Hypothalamus (tissue), 51 donors: ENCODE data around the gene DAPK3.

Source experiments
- DNase-seq, 51 donors: peaks; one replicate each; lab custom pipeline; 2025; lab: John Stamatoyannopoulos, UW

DAPK3 gene

DNA sequence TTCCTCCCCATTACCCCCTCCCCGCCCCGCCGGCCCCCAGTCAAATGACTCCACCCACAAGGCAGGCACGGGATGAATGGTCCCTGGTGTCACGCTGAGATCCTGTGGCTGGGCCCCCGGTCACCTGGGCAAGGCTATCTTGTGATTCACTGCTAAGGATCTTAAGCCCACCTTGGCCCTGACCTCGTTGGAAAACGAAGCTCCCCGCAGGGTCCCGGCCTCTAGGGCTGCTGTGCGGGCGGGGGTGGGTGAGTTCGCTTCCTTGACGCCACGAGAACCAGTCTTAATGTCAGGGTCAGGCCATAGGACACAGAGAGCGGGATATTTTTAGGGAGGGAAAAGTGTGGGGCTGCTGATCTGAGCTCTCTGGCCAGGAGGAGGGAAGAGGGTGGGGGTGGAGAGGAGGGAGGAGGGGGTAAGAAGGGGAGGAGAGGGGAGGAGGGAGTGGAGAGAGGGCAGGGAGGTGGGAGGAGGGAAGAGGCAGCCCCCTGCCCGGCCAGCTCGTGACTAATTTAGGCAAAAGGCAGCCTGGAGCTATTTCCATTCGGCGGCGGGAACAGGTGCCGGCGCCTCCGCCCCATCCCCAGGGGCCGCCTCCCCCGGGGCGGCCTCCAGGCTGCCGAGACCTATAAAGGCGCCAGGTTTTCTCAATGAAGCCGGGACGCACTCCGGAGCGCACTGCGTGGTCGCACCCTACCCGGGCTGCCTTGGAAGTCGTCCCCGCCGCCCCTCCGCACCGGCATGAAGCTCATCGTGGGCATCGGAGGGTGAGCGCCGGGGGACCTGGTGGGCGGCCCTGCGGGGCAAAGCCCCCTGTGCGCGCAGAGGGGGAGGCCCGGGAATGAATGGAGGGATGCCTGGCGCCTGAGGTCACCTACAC is 37.7 kb downstream of the DAPK3 start, which contains the start of gene NMRK2:
TSS of gene NMRK2 (plus strand) at position 139 of the 880 bp plus-strand sequence. CDS start at position 742, 603 bp downstream.
- no peak for DNase-seq

DNA sequence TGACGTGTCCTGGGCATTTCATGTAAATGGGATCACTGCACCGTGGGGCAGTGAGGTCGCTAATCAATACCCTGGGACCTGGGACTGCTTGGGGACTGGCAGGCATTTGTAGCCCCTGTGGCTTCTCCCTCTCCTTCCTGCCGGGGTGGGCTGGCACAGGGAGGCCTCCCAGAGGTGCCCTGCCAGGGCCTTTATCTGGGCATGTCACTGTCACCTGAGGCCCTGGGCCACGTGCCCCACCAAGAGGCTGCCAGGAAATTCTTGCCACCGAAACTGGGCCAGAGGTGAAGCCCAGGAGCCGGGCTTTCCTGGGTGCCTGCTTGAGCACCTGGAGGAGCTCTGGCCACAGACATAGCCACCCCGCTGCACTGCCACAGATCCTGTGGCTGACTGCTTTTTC is 39.9 kb downstream of the DAPK3 start:
- DNase-seq, result no peak

DNA sequence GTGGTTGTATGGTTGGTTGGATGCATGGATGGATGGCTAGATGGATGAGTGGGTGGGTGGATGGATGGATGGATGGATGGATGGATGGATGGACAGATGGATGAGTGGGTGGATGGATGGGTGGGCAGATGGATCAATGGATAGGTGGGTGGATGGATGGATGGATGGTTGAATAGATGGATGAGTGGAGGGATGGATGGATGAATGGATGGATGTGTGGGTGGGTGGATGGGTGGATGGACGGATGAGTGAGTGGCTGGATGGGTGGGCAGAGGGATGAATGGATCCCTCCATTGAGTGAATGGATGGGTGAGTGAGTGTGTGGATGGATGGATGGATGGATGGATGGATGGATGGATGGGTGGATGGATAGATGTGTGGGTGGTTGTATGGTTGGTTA is 47.0 kb downstream of the DAPK3 start:
- DNase-seq, result no peak

DNA sequence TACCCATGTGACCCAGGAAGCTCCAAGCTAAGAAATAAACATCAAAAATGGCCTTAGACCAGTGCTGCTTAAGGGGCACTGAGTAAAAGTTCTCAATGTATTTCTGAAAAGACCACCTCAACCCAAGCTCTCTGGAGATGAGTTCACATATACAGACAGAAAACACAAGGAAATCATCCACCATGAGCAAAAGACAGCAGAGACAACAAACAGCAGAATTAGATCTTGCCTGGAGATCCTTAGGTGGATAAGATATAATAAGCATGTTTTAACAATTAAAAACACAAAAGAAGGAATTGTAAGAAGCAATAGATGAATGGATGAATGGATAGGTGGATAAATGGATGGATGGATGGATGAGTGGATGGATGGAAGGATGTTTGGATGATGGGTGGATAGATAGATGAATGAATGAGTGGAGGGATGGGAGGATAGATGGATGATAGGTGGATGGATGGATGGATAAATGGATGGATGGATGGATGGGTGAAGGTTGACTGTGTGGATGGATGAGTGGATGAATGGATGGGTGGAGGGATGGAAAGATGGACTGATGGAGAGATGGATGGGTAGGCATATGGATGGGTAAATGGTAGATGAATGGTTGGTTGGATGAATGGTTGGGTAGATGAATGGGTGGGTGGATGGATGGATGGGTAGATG is 47.7 kb downstream of the DAPK3 start:
- no peak for DNase-seq

DNA sequence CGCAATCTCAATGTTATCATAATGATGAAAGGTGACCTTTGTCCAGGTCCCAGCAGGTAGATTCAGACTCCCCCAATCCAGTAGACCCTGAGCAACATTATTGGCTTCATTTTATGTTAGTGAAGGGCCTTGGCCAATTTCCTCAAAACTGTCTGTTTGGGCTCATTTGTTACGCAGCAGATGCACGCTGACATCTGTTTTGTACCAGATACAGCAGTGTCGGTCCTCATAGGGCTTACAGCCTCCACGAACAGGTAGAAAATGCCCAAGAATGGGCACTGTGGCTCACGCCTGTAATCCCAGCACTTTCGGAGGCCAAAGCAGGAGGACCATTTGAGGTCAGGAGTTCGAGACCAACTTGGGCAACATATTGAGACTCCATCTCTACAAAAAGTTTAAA is 51.1 kb downstream of the DAPK3 start:
- no peak for DNase-seq

DNA sequence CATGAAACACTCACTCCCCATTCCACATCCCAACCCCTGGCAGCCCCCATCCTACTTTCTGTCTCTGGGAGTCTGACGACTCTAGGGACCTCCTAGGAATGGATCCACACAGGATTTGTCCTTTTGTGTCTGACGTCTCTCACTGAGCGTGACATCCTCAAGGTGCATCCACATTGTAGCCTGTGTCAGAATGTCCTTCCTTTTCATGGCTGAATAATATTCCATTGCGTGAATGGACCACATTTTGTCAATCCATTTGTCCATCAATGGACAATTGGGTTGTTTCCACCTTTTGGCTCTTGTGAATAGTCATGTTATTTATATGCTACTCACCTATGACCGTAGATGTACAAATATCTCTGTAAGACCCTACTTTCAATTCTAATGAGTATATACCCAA is 54.9 kb downstream of the DAPK3 start:
- no peak for DNase-seq

DNA sequence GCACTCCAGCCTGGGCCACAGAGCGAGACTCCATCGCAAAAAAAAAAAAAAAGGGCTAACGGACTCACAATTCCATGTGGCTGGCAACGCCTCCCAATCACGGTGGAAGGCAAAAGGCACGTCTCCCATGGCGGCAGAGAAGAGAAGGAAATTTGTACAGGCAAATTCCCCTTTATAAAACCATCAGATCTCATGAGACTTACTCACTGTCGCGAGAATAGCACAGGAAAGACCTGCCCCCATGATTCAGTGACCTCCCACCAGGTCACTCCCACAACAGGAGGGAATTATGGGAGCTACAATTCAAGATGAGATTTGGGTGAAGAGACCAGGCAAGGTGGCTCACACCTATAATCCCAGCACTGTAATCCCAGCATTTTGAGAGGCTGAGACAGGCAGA is 56.7 kb downstream of the DAPK3 start:
- DNase-seq, result no peak

DNA sequence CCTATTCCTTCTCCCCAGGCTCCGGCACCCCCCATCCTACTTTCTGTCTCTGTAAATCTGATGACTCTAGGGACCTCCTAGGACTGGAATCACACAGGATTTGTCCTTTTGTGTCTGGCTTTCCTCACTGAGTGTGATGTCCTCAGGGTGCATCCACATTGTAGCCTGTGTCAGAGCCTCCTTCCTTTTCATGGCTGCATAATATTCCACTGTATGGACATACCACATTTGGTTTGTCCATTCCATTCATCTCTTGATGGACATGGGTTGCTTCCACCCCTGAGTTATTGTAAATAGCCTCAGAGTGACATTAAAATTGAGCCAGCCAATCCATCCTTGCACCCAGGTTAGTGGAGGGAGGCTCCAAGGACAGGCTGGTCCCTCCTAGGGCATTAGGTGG is 60.8 kb downstream of the DAPK3 start:
- no peak for DNase-seq
